PC-9 (cell line): ENCODE results near the gene PIM1. TPM values are rescaled to one million over a fixed set of nuclear protein-coding genes. Genes with fewer than 3 reads are reported as not detected.

Experiments used
- BruUV-seq: library from RNA; stranded (reverse); fragments of 400-500 nt; replicated peaks from 2 replicates; lab custom pipeline; 2021; lab: Mats Ljungman, UMichigan
- CTCF ChIA-PET: fragments of 300-600 bp; sonication (Branson Sonifier 250); formaldehyde crosslinking; loops from one replicate; lab custom pipeline; 2022; ENCODE audit warnings: antibody characterized with exemption; lab: Charles Lee
- POLR2A ChIA-PET: fragments of 300-600 bp; sonication (Branson Sonifier 250); formaldehyde crosslinking; loops from one replicate; lab custom pipeline; 2022; ENCODE audit warnings: antibody characterized with exemption; ENCODE audit not compliant: unreplicated experiment; lab: Charles Lee
- DNase-seq, 2 experiments: peaks; one replicate each; pipeline versions ENCODE4 v3.0.0 to v3.0.0-alpha.2; 2015 to 2022; ENCODE audit warnings: mixed read lengths in 1 of 2
- H2AFZ ChIP-seq: fragments of 200-600 bp; sonication (generic); 2 replicates; pipeline ENCODE4 v1.8.1; 2017; ENCODE audit warnings: antibody characterized with exemption
- H3F3A ChIP-seq: fragments of 200-600 bp; sonication (generic); 2 replicates; pipeline ENCODE4 v1.8.1; 2017; ENCODE audit warnings: antibody characterized with exemption, mild to moderate bottlenecking, low read depth; ENCODE audit not compliant: insufficient read depth
- H3K27ac ChIP-seq: fragments of 200-600 bp; sonication (generic); 2 replicates; pipeline ENCODE4 v1.6.1; 2016; ENCODE audit warnings: mixed run types
- H3K27me3 ChIP-seq: fragments of 200-600 bp; sonication (generic); 2 replicates; pipeline ENCODE4 v1.6.1; 2016; ENCODE audit warnings: low read depth, mixed run types; ENCODE audit not compliant: insufficient read depth
- H3K36me3 ChIP-seq: fragments of 200-600 bp; sonication (generic); 2 replicates; pipeline ENCODE4 v1.6.1; 2016; ENCODE audit warnings: low read depth, mixed run types
- H3K4me1 ChIP-seq: fragments of 200-600 bp; sonication (generic); replicated peaks from 2 replicates; pipeline ENCODE4 v1.6.1; 2016; ENCODE audit warnings: mixed run types; ENCODE audit not compliant: insufficient read depth
- H3K4me2 ChIP-seq: fragments of 200-600 bp; sonication (generic); 2 replicates; pipeline ENCODE4 v1.6.1; 2017; ENCODE audit warnings: mixed run types
- H3K4me3 ChIP-seq: fragments of 200-600 bp; sonication (generic); 2 replicates; pipeline ENCODE4 v1.6.1; 2016; ENCODE audit warnings: mixed run types
- H3K79me2 ChIP-seq: fragments of 200-600 bp; sonication (generic); 2 replicates; pipeline ENCODE4 v1.6.1; 2017; ENCODE audit warnings: low read depth, mixed run types
- H3K9me2 ChIP-seq: fragments of 200-600 bp; sonication (generic); 2 replicates; pipeline ENCODE4 v1.8.1; 2017; ENCODE audit warnings: mild to moderate bottlenecking; ENCODE audit not compliant: insufficient read depth
- H3K9me3 ChIP-seq: fragments of 200-600 bp; sonication (generic); 2 replicates; pipeline ENCODE4 v1.8.1; 2016; ENCODE audit warnings: low read depth; ENCODE audit not compliant: insufficient read depth
- H4K20me1 ChIP-seq: fragments of 200-600 bp; sonication (generic); 2 replicates; pipeline ENCODE4 v1.8.1; 2017; ENCODE audit not compliant: insufficient read depth
- CTCF ChIP-seq: fragments of 200-600 bp; sonication (generic); conservative IDR thresholded peaks from 2 replicates; pipeline ENCODE4 v1.6.1; 2017; ENCODE audit warnings: mixed run types, antibody characterized with exemption, mild to moderate bottlenecking, moderate library complexity
- EZH2 ChIP-seq: fragments of 200-600 bp; sonication (generic); IDR thresholded peaks from 2 replicates; pipeline ENCODE4 v1.8.0; 2017; ENCODE audit warnings: antibody characterized with exemption, low read depth
- intact Hi-C: fragments of 100-400 bp; cut with micrococcal nuclease; formaldehyde crosslinking; loops from one replicate; pipeline ENCODE4 v1.10.0; 2022; ENCODE audit not compliant: unreplicated experiment
- total RNA-seq: library from RNA; stranded (reverse); gene quantifications from 2 replicates; pipeline ENCODE4 v1.2.3, GENCODE V29; 2021

PIM1 gene
- total RNA-seq, 1 experiment from 2014 or later = 51.0 TPM

GRCh38 chr6:37201726-37202125, 31.8 kb downstream of the PIM1 start:
- Histone ChIP-seq H3K36me3 (no peaks in the 10 kb centered on the region), H3K27ac (no peak overlapping the region), H3F3A (peaks cover 21% of the 10 kb centered on the region; the same call in 1 of the 2 replicates), H3K4me3 (no peak overlapping the region), H3K4me1 (peaks cover 46% of the 10 kb centered on the region), H3K9me2 (no peaks in the 10 kb centered on the region), H3K4me2 (no peak overlapping the region), H4K20me1 (no peaks in the 10 kb centered on the region), H3K79me2 (no peaks in the 10 kb centered on the region), H2AFZ (no peak overlapping the region), H3K27me3 (no peaks in the 10 kb centered on the region), H3K9me3 (no peaks in the 10 kb centered on the region)
- intact Hi-C loops = loop anchor here (10.0 kb wide), 1 partner anchor 317 kb away; the partner anchor contains the start of gene C6orf89
- ChIA-PET CTCF (interaction anchor here (1.1 kb wide), 1 partner anchor 8 kb away, joined by 7 read pairs; no protein-coding TSS in a partner anchor), POLR2A (interaction anchor here (0.7 kb wide), 1 partner anchor 175 kb away, joined by 3 read pairs; no protein-coding TSS in a partner anchor)
- DNase-seq = no peak
- no TSS peak for BruUV-seq
- TF ChIP-seq CTCF (no peak), EZH2 (no peak)

- Histone ChIP-seq H2AFZ (no peak overlapping the region), H3K36me3 (no peaks in the 10 kb centered on the region), H3K9me3 (no peaks in the 10 kb centered on the region), H3F3A (peaks cover 21% of the 10 kb centered on the region; the same call in 1 of the 2 replicates), H3K27ac (peak overlapping the region; percentile 21), H4K20me1 (no peaks in the 10 kb centered on the region), H3K4me3 (no peak overlapping the region), H3K4me2 (peak overlapping the region; percentile 39), H3K4me1 (peaks cover 46% of the 10 kb centered on the region), H3K27me3 (no peaks in the 10 kb centered on the region), H3K79me2 (no peaks in the 10 kb centered on the region), H3K9me2 (no peaks in the 10 kb centered on the region)
- ChIA-PET POLR2A (interaction anchor here (0.5 to 0.6 kb wide), 2 partner anchors 31 to 67 kb away, joined by 5 to 6 read pairs; no protein-coding TSS in a partner anchor), CTCF (interaction anchor here (0.6 kb wide), 1 partner anchor 174 kb away, joined by 3 read pairs; no protein-coding TSS in a partner anchor)
- intact Hi-C loops = loop anchor here (10.0 kb wide), 1 partner anchor 318 kb away; the partner anchor contains the start of gene C6orf89
- peak in 1 of 2 experiments; percentile 88 for DNase-seq
- TF ChIP-seq CTCF (no peak), EZH2 (no peak)
- no TSS peak for BruUV-seq
Measured at GRCh38 chr6:37202788-37203491, 33.0 kb downstream of the PIM1 start.

- ChIA-PET CTCF (no interaction called here), POLR2A (interaction anchor here (1.0 kb wide), 1 partner anchor 102 kb away, joined by 3 read pairs; no protein-coding TSS in a partner anchor)
- Histone ChIP-seq H3K9me2 (no peaks in the 10 kb centered on the region), H3K36me3 (no peaks in the 10 kb centered on the region), H4K20me1 (no peaks in the 10 kb centered on the region), H2AFZ (no peak overlapping the region), H3K4me3 (no peak overlapping the region), H3K79me2 (no peaks in the 10 kb centered on the region), H3K4me2 (peak overlapping the region; percentile 38), H3K4me1 (peaks cover 46% of the 10 kb centered on the region), H3K27me3 (no peaks in the 10 kb centered on the region), H3K27ac (no peak overlapping the region), H3F3A (peaks cover 21% of the 10 kb centered on the region; the same call in 1 of the 2 replicates), H3K9me3 (no peaks in the 10 kb centered on the region)
- no peak for TF ChIP-seq CTCF
- no peak for TF ChIP-seq EZH2
- no TSS peak for BruUV-seq
- intact Hi-C loops = loop anchor here (10.0 kb wide), 1 partner anchor 319 kb away; the partner anchor contains the start of gene C6orf89
- peak; percentile 62 to 82 for DNase-seq
Measured at GRCh38 chr6:37204014-37204751, 34.2 kb downstream of the PIM1 start.
